Left renal cortex interstitium (tissue), 4 donors: ENCODE results near the gene TNNT2. TPM values are rescaled to one million over a fixed set of nuclear protein-coding genes. Genes with fewer than 3 reads are reported as not detected.

ENCODE experiments used
- DNase-seq, 4 donors: peaks; one replicate each; pipeline ENCODE4 v3.0.0-alpha.2; 2013; ENCODE audit warnings: low read depth in 4 of 4, low spot score in 2 of 4, missing footprints in 1 of 4
- polyA plus RNA-seq, 4 donors: library from polyadenylated mRNA; unstranded; fragments of 120-200 nt; gene quantifications; one replicate each; pipeline ENCODE4 v1.2.1, GENCODE V29; 2013; ENCODE audit not compliant: insufficient read length in 4 of 4

TNNT2 gene
- polyA plus RNA-seq, 4 donors: 49.6 to 73.0 (median 67.0) TPM

DNA sequence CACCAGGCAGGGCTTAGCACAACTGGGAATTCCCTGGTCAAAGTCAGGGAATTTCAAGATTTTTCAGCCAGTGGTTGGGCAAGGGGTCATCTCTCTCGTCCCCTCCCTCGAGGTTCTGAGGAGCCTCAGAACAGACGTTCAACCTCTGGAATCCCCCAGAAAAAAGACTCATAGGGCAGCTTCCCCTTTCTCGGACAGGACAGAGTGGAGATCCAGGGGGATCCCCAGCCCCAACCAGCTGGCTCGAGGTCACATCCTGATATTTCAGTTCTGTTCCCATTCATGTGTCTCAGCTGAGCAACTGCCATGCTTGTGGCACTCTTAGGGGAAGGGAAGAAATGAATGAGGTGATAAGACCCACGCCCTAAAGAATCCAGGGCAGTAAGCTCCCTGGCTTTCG lies 26.6 kb upstream of the TNNT2 start:
- no peak for DNase-seq

DNA sequence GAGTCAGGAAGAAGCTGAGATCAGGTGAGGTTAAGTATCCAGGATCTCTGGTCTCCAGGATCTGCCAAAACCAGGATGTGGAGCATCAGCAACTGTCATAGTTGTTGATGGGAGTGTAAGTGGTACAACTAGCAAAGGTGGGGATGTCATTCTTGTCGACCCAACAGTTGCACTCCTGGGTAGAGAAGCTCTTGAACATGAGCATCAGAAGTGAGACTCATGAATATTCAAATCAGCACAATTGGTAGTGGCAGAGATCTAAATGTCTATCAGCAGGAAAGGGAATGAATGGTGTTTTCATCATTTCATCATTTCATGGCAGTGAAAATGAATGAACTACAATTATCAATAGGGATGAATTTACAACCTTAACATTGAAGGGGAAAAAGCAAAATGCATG lies 25.9 kb upstream of the TNNT2 start:
- no peak for DNase-seq

DNA sequence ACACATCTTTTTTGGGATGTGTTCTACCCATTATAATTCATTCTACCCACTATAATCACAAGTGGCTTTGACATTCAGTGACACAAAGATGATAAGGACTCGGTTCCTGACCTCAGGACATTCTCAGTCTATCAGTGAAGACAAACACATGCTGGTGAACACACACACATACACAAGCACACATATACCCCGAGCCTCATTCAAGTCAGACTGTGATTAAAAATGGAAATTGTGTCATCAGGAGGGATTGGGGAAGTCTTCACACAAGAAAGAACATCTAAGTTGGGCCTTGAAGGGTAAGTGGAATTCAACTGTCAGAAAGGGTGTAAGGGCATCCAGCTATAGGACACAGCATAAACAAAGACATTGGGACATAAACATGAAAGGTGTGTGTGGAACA lies 24.2 kb upstream of the TNNT2 start:
- no peak for DNase-seq

DNA sequence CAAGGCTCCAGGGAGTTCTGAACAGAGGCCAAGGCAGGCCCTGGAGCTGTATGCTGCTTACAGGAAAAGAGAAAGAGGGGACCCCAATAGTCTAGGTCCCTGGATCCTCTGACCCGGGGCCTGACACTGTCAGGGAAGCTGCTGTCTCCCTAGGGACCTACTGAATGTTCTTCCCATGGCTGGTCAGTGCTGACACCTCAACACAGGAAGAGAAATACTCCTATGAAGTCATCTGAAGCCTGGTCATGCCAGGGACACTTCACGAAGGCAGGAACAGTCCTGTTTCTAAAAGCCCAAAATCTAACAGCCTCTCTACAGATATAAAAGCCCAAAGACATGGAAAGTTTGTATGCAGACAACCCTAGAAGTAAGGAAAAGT lies 23.4 kb upstream of the TNNT2 start:
- no peak for DNase-seq

DNA sequence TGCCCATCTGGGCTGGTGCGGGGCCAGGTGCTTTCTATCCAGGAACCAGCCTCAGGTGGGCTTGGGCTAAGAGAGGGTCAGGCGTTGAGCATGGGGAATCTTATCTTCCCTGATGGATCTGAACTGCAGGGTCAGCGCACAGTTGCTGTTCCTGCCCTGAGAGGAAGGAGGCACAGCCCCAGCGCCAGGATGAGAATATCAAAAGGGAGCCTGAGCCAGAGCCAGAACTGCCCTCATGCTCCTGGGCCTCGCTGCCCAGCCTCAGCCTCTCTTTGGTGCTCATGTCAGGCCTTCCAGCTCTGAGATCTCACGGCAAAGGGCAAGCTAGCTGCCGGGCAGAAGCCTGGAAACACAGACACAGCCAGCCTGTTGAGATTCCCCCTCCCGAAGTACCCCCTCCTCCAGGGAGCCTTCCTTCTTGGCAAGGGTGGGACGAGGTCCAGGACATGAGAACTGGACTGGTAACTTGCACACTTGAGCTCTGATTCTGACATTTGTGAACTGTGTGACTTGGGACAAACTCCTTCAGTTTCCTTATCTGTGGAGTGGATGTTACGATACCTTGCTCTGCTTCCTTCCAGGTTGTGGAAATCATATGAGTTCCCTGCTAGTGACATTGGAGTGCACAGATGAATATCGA lies 22.9 kb upstream of the TNNT2 start:
- DNase-seq: no peak

DNA sequence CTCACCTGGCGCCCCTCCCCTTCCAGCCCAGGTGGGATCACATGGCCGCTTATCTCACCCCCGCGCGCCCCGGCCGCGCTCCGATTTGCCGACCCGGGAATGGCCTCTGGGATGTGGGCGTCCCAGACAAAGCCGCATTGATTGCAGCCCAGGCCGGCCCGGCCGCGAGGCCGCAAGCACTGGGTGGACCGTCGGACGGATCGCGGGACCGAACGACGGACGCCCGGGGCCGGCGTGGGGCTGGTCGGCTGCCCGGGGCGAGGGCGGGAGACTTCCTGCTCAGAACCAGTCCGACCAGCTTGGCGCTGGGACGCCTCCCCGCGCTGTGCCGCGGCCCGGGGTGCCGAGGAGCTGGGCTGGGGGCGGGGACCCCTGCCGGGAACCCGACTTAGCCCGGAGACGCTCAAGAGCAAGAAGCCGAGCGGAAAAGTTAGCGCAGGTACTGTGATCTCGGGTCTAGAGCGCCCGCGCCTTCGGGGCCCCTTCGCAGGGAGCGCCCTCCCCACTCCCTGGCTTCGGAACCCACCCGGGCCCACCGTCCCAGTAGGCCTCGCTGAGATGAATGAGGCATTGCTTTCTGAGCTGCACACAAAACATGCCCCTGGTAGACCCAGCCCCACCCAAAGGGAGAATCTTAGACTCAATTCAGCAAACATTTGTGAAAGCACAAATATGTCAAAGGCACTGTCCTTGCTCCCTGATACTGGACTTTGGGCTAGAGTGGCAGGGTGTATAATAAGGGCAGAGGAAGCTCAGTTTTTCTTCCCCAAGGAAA lies 22.1 kb upstream of the TNNT2 start:
- no peak for DNase-seq

DNA sequence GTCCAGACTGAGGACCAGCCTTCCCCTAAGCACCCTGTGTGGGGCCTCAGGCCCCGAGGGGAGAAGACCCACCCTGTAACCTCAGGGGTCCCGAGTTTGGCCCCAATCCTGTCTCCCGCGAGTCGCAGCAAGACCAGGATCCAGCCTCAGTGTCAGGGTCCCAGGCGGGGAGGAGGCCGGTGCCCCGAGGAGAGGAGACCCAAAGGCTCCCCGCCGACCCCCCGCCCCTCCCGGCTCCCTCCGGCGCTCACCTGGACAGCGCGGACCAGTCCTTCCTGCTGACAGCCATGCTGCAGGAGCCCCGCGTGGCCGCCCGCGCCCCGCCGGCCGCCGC lies 21.5 kb upstream of the TNNT2 start, which contains the start of gene LAD1:
Gene LAD1, minus strand, starts transcription at position 307 of the 334 bp plus-strand sequence. Its CDS starts 18 bp downstream, at position 289.
- DNase-seq: no peak

DNA sequence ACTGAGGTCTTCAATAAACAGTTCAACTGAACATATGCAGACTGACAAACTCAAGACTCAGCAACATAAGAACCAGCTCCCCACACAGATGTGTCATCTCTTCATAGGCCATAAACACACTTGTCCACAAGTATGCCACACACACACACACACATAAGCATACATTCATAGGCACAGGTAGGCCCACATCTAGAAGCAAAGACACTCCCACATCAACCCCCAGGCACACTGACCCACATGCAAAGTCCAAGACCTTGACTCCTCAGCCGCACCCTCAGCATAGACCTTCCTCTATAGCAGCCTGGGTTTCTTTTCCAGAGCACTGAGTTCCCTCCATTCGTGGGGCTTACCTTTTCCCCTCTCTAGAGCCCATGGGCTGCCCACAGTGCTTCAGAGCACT lies 20.2 kb upstream of the TNNT2 start:
- no peak for DNase-seq

DNA sequence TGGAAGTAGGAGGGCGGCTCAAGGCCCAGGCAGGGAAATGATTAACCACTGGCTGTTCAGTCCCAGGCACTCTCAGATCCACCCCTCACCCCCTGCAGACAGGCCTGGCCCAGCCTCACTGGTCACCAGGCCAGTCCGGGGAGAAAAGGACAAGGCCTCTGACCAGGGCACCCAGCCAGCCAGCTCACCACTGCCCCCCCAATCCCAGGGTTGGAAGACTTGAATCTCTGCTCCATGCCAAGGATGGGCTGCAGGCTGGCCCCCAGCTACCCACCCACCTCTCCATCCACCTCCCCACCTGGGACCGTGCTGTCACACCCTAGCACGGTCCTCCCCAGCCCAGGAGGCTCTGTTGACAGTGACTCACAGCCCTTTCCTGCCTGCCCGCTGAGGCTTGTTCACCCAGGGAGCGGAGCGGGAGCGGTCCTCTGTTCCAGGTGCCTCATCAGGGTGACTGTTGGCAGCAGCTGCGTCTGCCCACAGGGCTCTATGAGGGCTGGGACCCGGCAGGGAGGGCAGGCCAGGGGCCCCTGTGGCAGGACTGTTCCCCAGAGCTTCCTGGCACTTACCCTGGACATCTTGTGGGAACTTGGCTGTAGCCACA lies 19.5 kb upstream of the TNNT2 start:
- no peak for DNase-seq

DNA sequence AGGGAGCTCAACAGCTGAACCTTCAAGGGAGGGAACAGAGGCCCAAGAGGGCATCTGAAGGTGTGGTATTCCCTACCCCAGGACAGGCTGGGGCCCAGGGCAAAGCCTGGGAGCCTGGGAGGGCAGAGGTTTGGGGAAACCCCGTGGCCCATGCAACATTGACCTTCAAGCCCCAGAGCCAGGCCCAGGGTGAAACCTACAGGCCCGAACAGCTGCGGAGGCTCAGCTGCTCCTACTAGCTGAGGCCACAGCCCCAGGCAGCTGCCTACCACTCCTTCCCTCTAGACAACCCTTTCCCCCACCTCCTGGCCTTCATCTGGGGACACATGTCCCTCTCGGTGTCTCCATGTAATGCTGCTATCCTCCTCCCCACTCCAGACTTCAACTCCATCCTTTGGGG lies 18.5 kb upstream of the TNNT2 start:
- DNase-seq: no peak

DNA sequence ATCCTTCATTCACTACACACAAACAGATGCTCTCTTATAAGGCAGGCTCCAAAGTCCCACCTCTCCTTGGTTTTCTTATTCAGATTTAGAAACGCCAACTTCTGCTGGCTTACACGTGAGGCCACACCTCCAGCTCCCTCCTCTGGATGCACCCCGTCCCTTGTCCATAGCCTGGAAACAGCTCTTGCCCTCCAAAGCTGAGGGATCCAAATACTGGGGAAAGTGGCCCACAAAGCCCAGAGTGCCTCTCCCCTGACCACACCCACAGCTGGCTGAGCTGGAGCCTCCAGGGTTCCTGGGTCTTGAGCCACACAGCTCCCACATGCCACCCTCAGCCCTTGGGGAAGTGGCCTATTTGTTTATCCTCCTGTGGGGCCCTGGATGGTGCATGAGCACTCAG lies 17.1 kb upstream of the TNNT2 start:
- DNase-seq: no peak

DNA sequence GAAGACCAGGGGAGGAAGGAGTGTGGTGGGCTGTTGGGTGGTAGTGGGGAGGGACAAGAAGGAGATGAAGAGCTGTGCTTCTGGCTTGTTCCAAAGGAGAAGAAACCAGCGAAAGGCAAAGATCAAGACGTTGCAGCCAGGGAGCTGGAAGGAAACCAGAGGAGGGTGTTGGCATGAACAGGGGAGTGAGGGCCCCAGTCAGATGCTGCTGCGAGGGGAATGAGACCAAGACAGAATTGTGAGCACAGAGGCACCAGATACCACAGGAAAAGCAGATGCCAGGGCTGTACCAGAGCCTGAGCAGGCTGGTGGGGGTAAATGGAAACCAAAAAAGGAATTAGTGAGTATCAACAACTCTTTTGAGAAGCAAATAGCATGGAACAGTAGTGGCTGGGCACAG lies 15.6 kb upstream of the TNNT2 start:
- DNase-seq: no peak

DNA sequence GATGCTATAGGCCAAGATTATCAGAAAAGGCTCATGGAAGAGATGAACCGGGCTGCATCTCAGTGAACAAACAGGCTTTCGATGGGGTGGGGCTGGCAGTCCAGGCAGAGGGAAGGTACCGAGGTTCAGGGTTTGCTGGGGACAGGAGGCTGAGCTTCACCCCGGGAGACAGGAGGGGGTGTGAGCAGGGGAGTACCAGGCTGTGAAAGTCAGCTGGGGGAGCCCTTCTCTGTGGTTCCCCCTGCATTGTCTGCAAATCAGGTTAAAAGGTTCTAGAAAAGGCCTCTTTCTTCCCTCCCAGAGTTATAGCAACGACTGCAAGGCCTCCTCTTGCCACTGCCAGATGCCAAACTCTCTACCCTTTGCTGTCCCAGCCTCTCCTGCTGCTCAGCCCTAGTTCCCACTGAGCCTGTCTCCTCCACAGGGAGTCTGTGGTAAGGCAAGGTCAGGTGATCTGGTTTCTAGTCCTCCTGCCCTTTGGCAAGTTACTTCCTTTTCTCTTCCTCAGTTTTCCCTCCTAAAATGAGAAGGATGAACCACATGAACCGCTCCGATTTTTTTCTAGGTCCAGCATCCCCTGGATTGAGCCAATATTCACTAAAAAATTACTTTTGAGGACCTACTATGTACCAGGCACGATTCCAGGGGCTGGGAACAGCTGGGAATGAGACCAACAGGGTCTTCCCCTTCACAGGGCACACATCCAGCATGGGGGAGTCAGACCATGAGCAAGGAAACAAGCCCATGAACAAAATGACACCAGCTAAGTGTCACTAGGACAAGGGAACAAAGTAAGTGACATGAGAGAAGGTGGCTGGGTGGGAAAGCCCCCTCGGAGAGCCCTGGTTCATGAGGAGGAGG lies 14.4 kb upstream of the TNNT2 start:
- no peak for DNase-seq

DNA sequence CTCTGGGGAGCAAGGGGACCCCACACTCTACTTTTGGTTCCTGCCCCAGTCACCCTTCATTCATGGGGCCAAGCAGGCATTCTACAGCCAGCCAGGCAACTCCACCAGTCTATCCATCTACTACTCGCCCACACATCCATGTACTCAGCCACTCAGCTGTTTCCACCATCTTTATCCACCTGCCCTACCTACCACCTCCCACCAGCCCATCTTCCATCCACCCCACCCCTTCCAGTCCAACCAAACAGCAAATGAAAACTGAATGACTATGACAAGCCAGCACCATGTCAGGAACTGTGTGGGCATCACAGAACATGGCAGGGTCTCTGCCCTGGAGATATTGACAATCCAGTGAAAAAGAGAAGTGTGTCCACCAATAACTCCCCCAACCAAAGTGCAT lies 13.7 kb upstream of the TNNT2 start:
- DNase-seq: no peak

DNA sequence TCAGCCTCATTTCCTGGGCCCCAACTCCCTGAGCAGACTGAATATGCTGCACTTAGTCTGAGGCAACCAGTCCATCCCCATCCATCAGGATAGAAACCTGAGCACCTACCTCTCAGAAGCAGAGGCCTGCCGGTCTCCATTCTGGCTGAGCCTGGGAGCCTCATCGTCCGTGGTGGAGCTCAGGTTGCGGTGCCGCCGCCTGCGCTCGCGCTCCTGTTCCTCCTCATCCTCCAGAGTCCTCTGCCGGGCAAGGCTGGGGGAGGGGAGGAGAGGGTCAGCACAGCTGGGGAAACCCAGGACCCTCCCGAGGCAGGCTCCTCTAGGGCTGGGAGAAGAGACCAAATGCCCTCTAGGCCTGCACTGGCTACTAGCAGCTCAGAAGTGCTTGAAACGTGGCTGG lies 11.6 kb upstream of the TNNT2 start:
- no peak for DNase-seq

DNA sequence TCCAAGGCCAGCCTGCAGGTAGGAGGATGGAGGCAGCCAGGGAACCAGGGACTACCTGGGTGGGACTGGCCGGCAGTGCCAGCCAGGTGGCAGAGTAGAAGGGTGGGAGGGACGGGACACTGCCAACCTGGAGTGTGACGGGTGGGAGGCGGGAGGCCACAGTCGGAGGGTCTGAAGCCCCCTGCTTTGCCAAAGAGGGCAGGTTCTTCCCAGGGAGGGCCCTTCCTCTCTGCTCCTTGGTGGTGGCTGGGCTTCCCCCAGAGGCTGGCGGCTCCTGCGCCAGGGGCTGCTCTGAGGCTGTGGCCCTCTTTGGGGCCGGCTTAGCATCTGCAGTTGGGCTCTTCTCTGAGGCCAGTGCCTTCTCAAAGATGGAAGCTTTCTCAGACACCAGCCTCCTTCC lies 8.7 kb upstream of the TNNT2 start:
- no peak for DNase-seq

DNA sequence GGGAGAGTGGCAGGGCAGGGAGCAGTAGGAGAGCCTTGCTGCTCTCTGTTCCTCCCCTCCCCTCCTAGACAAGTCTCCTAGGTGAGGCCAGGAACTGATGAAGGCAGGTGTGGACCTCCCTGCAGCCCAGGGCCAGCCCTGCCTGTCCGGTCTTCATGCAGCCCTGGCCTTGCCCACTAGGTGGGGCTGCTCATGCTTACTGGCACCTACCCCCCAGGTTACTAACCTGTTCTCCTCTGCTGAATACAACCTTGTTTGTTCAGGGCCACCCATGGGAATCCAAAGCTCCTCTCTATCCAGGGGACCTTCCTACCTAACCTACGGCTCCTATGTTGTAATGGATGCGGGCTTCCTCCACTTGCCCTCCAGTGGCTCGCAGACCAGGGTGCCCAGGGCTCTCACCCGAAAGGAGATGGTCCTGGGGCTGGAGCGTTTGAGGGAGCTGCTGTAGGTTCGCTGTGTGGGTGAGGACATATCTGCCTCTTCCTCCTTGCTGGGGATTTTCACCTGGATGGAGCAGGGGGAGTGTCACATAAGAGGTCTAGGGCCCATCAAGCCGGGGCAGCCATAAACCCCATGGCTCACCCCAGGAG lies 7.9 kb upstream of the TNNT2 start:
- no peak for DNase-seq

DNA sequence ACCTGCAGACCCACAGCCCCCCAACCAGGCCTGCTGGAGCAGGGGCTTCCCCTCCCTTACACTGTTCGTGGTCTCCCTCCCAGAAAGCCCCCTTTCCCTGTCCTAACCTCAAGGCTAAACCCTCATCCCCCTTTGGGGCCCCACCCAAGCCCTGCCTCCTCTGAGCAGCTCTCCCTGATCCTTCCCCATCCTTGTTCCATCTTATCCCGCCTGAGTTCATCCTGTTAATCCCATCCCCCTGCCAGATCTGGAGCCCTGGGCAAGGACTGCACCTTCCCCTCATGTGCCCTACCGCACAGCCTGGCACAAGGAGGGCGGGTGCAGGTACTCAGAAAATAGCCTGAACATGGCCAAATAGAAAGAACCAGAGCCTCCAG lies 6.9 kb upstream of the TNNT2 start:
- DNase-seq: no peak

DNA sequence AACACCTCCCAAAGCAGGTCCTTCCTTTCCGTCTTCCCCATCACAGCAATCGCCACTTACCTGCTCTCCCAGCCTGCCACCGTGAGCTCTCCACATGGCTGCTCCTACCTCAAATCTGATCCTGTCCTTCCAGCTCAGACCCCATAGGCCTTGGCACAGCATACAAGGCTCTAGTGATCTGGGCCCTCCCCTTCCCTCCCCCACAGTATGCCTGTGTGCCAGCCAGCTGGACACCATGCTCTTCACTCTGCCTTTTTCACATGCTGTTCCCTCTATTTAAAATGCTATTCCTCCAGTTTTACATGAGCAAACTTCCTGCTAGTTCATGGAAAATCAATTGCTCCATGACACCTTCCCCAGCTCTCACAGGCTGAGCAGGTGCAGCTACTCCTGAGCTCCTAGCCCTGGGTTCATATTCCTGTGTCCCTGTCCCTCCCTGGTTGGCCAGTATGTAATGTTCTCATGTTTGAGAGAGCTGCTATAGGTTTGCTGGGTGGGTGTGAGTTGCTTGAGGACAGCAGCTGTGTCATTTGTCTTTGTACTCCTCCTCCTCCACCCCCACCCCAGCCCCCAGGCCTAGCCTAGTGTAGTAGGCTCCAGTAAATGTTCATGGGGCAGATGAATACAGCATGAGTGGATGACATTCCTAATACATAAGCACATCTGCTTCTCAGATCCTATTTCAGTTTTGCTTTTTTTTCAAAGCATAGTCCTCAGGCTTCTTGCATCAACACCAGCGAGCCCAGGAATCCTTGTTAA lies 6.3 kb upstream of the TNNT2 start:
- DNase-seq: no peak

DNA sequence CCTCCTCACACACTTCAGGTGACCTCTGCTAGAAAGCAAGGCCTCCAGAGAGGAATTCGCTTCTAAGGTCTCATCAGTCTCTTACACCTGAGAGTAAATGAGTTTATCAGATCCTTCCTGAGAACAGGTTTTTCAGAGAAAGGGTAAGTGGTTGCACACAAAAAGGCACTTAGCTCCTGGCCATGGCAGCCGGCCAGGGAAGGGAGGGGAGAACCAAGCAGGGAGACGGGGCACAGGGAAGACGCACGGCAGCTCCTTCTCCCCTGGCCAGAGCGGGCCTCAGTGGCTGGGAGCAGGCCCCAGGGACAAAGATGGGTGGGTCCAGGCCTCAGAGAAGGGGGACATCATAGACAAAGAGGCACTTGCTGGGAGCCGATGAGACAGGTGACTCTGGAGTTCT lies 3.6 kb upstream of the TNNT2 start:
- no peak for DNase-seq
